ENCODE measurements around the gene HCN1.

- TF ChIP-seq CTCF (IDR thresholded peaks at IDR 0.05 in 8 of 11, conservative IDR thresholded peaks at IDR 0.05 in 3 of 11) = no peak
- no peak for TF ChIP-seq POLR2AphosphoS5 (IDR thresholded peaks at IDR 0.05)
- no peak for TF ChIP-seq POLR2A (IDR thresholded peaks at IDR 0.05)
These were observed 293.2 kb downstream of the HCN1 start for GRCh38 chr5:45402804-45403455.
